ENCODE data around the gene CDC37.

Gene CDC37

GRCh38 chr19:10403137-10404021 is at the start of gene CDC37:
Gene CDC37, minus strand, starts transcription at chr19:10403542. Its CDS starts 63 bp downstream, at chr19:10403479.
- peak; percentile 56 to 94 (median 91) for DNase-seq

GRCh38 chr19:10450853-10451609 is 47.7 kb upstream of the CDC37 start:
- DNase-seq, result no peak

- no peak for DNase-seq
Measured at GRCh38 chr19:10450191-10450852, 47.0 kb upstream of the CDC37 start.

- no peak for DNase-seq
Measured at GRCh38 chr19:10449037-10449436, 45.7 kb upstream of the CDC37 start.

GRCh38 chr19:10442698-10443097 is 39.4 kb upstream of the CDC37 start:
- no peak for DNase-seq

- DNase-seq, result no peak
Measured at GRCh38 chr19:10439588-10439987, 36.2 kb upstream of the CDC37 start.

- DNase-seq, result no peak
Measured at GRCh38 chr19:10433131-10433536, 29.8 kb upstream of the CDC37 start.

GRCh38 chr19:10432736-10433130 is 29.4 kb upstream of the CDC37 start:
- no peak for DNase-seq

GRCh38 chr19:10431943-10432735 is 28.8 kb upstream of the CDC37 start:
- DNase-seq, result peak in 5 of 14 donors; percentile 11 to 45 (median 31)

- no peak for DNase-seq
Measured at GRCh38 chr19:10431254-10431942, 28.1 kb upstream of the CDC37 start.

GRCh38 chr19:10430505-10431253 is 27.3 kb upstream of the CDC37 start:
- DNase-seq, result peak in 2 of 14 donors; percentile 10 to 27

GRCh38 chr19:10428996-10429381 is 25.6 kb upstream of the CDC37 start:
- DNase-seq, result no peak

GRCh38 chr19:10427169-10427568 is 23.8 kb upstream of the CDC37 start:
- no peak for DNase-seq

- DNase-seq, result peak in 11 of 14 donors; percentile 12 to 67 (median 23)
Measured at GRCh38 chr19:10424011-10424637, 20.8 kb upstream of the CDC37 start.

- no peak for DNase-seq
Measured at GRCh38 chr19:10422846-10423245, 19.5 kb upstream of the CDC37 start.

- DNase-seq, result no peak
Measured at GRCh38 chr19:10422046-10422461, 18.7 kb upstream of the CDC37 start.

- no peak for DNase-seq
Measured at GRCh38 chr19:10421240-10422045, 18.1 kb upstream of the CDC37 start.

GRCh38 chr19:10420444-10421239 is 17.3 kb upstream of the CDC37 start, which contains the start of gene PDE4A:
Gene PDE4A, plus strand, starts transcription at chr19:10420538. Its CDS starts 227 bp downstream, at chr19:10420765.
- DNase-seq, result no peak
